ENCODE measurements around the gene LRRFIP1.

GRCh38 chr2:237765875-237766274, 138.5 kb downstream of the LRRFIP1 start:
- TF ChIP-seq NRF1 (IDR thresholded peaks at IDR 0.05; ENCODE audit: low read depth, low read length): no peak
- TF ChIP-seq SIN3A (IDR thresholded peaks at IDR 0.05; ENCODE audit: borderline replicate concordance, low read depth, low read length): no peak
- no peak for TF ChIP-seq ELF1 (IDR thresholded peaks at IDR 0.05)
- TF ChIP-seq CTCF (IDR thresholded peaks at IDR 0.05): no peak
- no peak for TF ChIP-seq SMC3 (IDR thresholded peaks at IDR 0.05; ENCODE audit: low read depth, low read length)
- TF ChIP-seq REST (IDR thresholded peaks at IDR 0.05; ENCODE audit: low read depth, low read length): no peak
- no peak for TF ChIP-seq RAD21 (IDR thresholded peaks at IDR 0.05; ENCODE audit: low read length)
- no peak for TF ChIP-seq MXI1 (IDR thresholded peaks at IDR 0.05; ENCODE audit: low read depth, low read length)
- TF ChIP-seq MAX (IDR thresholded peaks at IDR 0.05; ENCODE audit: low read depth): no peak

All from SK-N-SH (cell line).